ENCODE measurements around the gene PGA3.
A peak's percentile ranks its signal among the peaks of the same experiment; 100 is the strongest.
"Not testable (repeated sequence)": the region's sequence is repeated elsewhere in the genome, so short reads cannot be mapped to it uniquely, and the experiment has no call there.

The PGA3 gene

GRCh38 chr11:61202950-61203746 lies at the start of gene PGA3:
PGA3 (plus strand) TSS chr11:61203515; CDS start chr11:61203565, 50 bp downstream.
- DNase-seq: not testable (repeated sequence)

- DNase-seq: no peak
Observed at GRCh38 chr11:61153593-61154095, 49.7 kb upstream of the PGA3 start.

DNA sequence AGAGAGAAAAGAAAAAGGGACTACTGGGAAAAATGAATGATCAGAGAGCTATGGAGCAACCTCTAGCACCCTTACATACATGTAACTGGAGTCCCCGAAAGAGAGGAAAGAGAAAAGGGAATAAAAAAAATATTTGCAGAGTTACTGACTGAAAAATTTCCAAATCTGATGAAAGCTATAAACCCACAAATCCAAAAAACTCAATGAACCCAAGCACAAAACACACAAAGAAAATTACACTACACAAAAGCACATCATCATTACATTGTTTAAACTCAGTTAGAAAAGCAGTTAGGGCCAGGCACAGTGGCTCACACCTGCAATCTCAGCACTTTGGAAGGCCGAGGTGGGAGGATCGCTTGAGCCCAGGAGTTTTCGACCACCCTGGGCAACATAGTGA lies 48.8 kb upstream of the PGA3 start:
- no peak for DNase-seq

DNA sequence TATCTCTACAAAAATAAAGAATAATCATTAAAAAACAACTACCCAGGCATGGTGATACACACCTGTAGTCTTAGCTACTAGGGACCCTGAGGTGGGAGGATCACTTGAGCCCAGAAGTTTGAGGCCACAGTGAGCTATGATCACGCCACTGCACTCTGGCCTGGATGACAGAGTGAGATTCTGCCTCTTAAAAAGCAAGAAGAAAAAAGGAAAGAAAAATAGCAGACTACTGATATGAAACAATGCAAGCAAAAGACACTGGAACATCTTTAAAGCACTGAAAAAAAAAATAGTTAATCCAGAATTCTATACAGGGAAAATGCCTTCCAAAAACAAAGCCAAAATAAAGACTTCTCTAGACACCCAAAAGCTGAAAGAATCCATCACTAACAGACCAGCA lies 48.0 kb upstream of the PGA3 start:
- DNase-seq: no peak

DNA sequence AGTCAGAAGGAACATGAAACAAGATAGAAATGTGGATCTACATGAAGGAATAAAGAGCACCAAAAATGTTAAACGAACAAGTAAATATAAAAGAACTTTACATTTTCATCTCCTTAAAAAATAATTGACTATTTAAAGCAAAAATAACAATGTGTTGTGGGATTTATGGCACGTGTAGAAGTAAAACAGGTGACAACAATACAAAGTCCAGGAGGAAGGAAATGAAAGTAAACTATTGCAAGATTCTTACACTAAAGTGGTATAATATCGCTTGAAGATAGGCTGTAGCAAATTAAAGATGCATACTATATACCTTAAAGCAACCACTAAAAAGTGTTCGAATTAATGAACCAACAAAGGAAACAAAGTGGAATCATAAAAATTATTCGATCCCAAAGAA lies 47.6 kb upstream of the PGA3 start:
- DNase-seq: no peak

GRCh38 chr11:61157743-61158142 lies 45.6 kb upstream of the PGA3 start:
- no peak for DNase-seq

GRCh38 chr11:61158691-61159381 lies 44.5 kb upstream of the PGA3 start:
- no peak for DNase-seq

DNA sequence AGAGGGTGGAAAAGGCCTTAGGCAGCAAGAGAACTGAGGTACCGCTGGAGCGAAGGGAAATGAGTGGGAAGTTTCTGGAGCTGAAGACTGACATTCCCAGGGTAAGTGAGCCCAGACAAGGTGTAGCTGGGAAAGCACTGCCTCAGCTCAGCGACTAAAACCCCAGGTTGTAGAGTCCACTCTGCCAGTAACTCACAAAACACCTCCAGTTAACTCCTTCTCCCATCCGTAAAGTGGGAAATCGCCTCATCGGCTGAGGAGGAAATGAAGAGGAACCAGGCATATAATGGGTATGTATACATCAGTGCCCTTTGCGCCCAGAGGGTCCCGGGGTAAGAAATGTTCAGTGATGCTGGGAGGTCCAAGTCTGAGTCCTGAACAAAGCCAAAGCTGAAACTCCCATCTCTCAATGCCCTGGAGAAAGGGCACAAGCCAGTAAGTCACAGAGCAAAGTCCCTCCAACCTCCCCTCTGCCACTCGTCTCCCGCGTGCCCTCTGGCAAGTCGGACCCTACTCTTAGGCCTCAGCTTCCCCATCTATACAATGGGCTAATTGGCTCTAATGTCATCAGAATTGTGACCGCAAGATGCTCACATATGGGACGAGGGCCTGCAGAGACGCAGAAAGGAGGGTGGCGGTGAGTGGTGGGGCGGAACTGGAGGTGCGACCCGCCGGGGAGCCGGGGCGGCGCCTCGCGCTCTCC lies 42.7 kb upstream of the PGA3 start:
- DNase-seq: no peak

DNA sequence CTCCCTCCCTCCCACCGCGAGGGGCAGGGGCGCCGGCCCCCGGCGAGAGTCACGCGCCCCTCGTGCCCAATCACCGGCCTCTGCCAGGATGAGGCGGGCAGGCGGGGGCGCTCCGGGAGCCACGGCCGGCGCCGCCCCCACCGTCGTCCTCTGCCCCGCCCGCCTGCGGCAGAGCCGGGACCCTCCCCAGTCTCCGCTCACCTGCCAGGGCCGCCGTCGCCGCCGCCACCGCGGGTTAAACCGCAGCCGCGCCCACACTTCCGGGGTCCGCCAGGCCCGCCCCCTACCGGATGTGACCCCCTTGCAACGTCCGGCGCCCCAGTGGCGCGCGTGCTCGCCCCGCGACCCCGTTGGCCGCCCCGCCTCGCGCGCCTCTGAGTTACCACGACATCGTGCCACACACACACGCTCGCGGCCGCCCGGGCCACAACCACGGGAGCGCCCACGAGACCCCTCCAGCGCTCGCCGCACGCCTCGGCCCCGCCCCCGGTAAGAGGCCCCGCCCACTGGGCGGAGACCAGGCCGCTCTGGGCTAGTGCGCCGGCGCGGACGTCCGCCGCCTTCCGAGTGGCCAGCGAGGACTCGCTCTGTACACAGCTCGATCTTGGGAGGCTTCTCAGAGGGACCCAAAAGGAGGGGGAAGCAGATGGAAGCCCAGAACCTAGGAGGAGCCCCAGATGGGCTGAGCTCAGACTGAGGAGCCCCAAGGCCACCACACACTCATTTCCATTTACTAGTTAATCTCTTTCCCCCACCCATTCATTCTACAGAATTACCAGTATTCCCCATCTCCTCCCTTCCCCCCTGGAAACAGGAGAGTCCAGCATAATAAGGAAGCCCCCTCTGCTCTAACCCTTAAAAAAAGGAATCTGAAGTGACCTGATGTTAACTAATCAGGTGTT lies 41.9 kb upstream of the PGA3 start, which contains the start of gene VPS37C:
TSS of gene VPS37C (minus strand) at position 237 of the 902 bp plus-strand sequence. CDS start 22,597 bp downstream, outside the sequence.
- peak; percentile 97 for DNase-seq

GRCh38 chr11:61162092-61162941 lies 41.0 kb upstream of the PGA3 start:
- DNase-seq: no peak

DNA sequence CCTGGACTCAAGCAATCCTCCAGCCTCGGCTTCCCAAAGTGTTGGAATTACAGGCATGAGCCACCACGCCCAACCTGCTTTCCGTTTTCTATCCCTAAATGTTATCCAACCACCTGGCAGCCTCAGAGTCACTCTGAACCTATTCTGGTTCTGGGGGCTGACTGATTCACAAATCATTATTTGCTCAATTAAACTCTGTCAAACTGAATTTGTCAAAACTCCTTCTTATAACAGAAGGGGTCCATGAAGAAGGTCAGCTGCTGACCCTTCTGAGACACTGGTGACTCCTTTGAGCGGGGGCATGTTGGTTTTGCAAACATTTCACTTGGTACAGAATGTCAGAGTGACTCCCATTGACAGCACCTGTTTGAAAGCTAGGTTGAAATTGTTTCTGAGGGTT lies 40.3 kb upstream of the PGA3 start:
- no peak for DNase-seq

- DNase-seq: no peak
Observed at GRCh38 chr11:61163714-61164605, 39.4 kb upstream of the PGA3 start.

GRCh38 chr11:61164606-61165424 lies 38.5 kb upstream of the PGA3 start:
- DNase-seq: no peak

DNA sequence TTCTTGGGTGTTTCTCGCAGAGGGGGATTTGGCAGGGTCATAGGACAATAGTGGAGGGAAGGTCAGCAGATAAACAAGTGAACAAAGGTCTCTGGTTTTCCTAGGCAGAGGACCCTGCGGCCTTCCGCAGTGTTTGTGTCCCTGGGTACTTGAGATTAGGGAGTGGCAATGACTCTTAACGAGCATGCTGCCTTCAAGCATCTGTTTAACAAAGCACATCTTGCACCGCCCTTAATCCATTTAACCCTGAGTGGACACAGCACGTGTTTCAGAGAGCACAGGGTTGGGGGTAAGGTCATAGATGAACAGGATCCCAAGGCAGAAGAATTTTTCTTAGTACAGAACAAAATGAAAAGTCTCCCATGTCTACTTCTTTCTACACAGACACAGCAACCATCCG lies 37.5 kb upstream of the PGA3 start:
- not testable (repeated sequence) for DNase-seq

- DNase-seq: not testable (repeated sequence)
Observed at GRCh38 chr11:61166331-61166730, 37.0 kb upstream of the PGA3 start.

GRCh38 chr11:61168042-61168688 lies 35.1 kb upstream of the PGA3 start:
- no peak for DNase-seq

DNA sequence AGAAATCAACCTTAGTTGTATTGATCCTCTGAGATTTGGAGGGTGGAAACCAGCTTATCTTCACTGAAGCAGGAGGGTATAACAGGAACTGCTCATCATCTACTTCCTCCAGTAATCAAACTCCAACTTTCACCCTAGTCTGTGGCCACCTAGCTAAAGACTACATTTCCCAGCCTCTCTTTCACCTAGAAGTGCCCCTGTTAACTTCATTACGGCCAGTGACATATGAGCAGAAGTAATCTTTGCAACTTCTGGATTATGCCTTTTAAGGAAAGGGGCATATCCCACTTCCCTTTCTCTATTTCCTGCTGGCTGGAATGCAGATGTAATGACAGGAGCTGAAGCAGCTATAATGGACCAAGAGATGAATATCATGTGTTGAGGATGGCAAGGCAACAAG lies 34.5 kb upstream of the PGA3 start:
- no peak for DNase-seq

DNA sequence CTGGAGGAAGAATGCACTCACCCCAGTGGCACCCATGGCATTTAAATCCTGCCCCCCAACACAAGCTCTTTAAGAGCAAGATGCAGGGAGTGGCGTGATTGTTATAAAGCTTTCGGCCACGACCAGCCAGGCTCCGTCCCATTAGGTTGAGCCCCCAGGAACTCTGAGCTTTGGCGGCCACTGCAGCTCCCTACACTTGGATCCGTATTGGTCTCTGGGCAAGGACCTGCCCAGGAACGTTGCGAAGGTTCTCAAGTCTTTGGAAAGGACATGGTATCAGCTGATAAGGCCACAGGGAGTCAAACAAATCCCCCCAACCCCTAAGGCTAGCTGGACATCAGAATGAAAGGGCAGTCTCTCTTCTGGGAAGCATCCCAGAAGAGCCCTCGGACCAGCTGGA lies 32.7 kb upstream of the PGA3 start:
- DNase-seq: no peak

GRCh38 chr11:61171907-61172306 lies 31.4 kb upstream of the PGA3 start:
- DNase-seq: no peak
